GM12878 (cell line): Measurements from ENCODE around the gene ZNF692. TPM values are rescaled to one million over a fixed set of nuclear protein-coding genes. Genes with fewer than 3 reads are reported as not detected.

ENCODE experiments used
- ATAC-seq: fragments of 200-7000 bp; cut with Tn5 transposase; 3 replicates; pipeline ENCODE4 v1.9.1; 2020; ENCODE audit warnings: mild to moderate bottlenecking, moderate library complexity
- BruUV-seq: library from RNA; stranded (reverse); fragments of 400-500 nt; replicated peaks from 2 replicates; lab custom pipeline; 2021; lab: Mats Ljungman, UMichigan
- CTCF ChIA-PET: fragments of 300-600 bp; sonication (Branson Sonifier 250); formaldehyde crosslinking; extraction: SDS; loops from one replicate; lab custom pipeline; 2021; ENCODE audit warnings: inconsistent platforms; lab: Yijun Ruan, JAX
- POLR2A ChIA-PET: fragments of 350-600 bp; formaldehyde crosslinking; extraction: SDS; loops from one replicate; lab custom pipeline; 2021; ENCODE audit warnings: inconsistent platforms; lab: Charles Lee
- RAD21 ChIA-PET: fragments of 300-600 bp; sonication (Branson Sonifier 250); formaldehyde crosslinking; loops from one replicate; lab custom pipeline; 2023; ENCODE audit warnings: antibody characterized with exemption; ENCODE audit not compliant: unreplicated experiment; lab: Charles Lee
- SMC1A ChIA-PET: fragments of 300-600 bp; sonication (Branson Sonifier 250); formaldehyde crosslinking; loops from one replicate; lab custom pipeline; 2023; ENCODE audit not compliant: unreplicated experiment, uncharacterized antibody; lab: Charles Lee
- DNase-seq: peaks from one replicate; pipeline ENCODE4 v3.0.0-alpha.2; 2011; ENCODE audit warnings: low read depth, low spot score
- FAIRE-seq: peaks from 3 replicates; lab custom pipeline; 2011; peaks lifted over from hg19 to GRCh38; lab: Jason Lieb, UNC
- H2AFZ ChIP-seq: 2 replicates; pipeline ENCODE4 v1.6.0; 2011; ENCODE audit warnings: low read depth, low read length, control low read depth; ENCODE audit not compliant: control insufficient read depth
- H3K27ac ChIP-seq: 2 replicates; pipeline ENCODE4 v1.5.1; 2011; ENCODE audit warnings: control low read depth; ENCODE audit not compliant: control insufficient read depth, insufficient read depth
- H3K27me3 ChIP-seq, 2 experiments: replicated peaks in 1 of 2; 2 replicates each; pipeline versions ENCODE4 v1.6.0 to v1.6.1; 2011; ENCODE audit warnings: low read length in 1 of 2; ENCODE audit not compliant: control insufficient read depth in 2 of 2, insufficient read depth in 2 of 2
- H3K36me3 ChIP-seq, 2 experiments: 2 replicates each; pipeline ENCODE4 v1.5.1; 2011; ENCODE audit warnings: low read length in 1 of 2; ENCODE audit not compliant: control insufficient read depth in 2 of 2, insufficient read depth in 2 of 2
- H3K4me1 ChIP-seq: 2 replicates; pipeline ENCODE4 v1.6.1; 2011; ENCODE audit warnings: mild to moderate bottlenecking, low read length, moderate library complexity, mixed read lengths; ENCODE audit not compliant: control insufficient read depth, insufficient read depth
- H3K4me2 ChIP-seq: 2 replicates; pipeline ENCODE4 v1.6.0; 2011; ENCODE audit warnings: control low read depth; ENCODE audit not compliant: control insufficient read depth, insufficient read depth
- H3K4me3 ChIP-seq: fragments of 200-600 bp; sonication (generic); 2 replicates; pipeline ENCODE4 v1.5.1; 2016
- H3K79me2 ChIP-seq: 2 replicates; pipeline ENCODE4 v1.6.0; 2011; ENCODE audit warnings: low read length; ENCODE audit not compliant: control insufficient read depth, insufficient read depth
- H3K9ac ChIP-seq: 2 replicates; pipeline ENCODE4 v1.8.0; 2011; ENCODE audit warnings: low read length, control low read depth, mixed read lengths; ENCODE audit not compliant: control insufficient read depth, insufficient read depth
- H3K9me3 ChIP-seq: replicated peaks from 3 replicates; pipeline ENCODE4 v1.5.1; 2011; ENCODE audit warnings: mild to moderate bottlenecking, low read length; ENCODE audit not compliant: control insufficient read depth, insufficient read depth
- H4K20me1 ChIP-seq: 2 replicates; pipeline ENCODE4 v1.6.0; 2011; ENCODE audit not compliant: control insufficient read depth, insufficient read depth
- ATF7 ChIP-seq: fragments of 450-650 bp; IDR thresholded peaks from 2 replicates; pipeline ENCODE4 v1.6.1; 2016; ENCODE audit warnings: low read depth, mild to moderate bottlenecking
- CREM ChIP-seq: IDR thresholded peaks from 2 replicates; pipeline ENCODE4 v1.6.1; 2014; ENCODE audit warnings: antibody characterized with exemption, low read depth
- HDAC6 ChIP-seq: fragments of 200-600 bp; sonication (generic); IDR thresholded peaks from one replicate; pipeline ENCODE4 v1.8.0; 2017; ENCODE audit warnings: antibody characterized with exemption; ENCODE audit not compliant: unreplicated experiment
- IKZF1 ChIP-seq: fragments of 450-650 bp; conservative IDR thresholded peaks from 2 replicates; pipeline ENCODE4 v1.6.1; 2017; ENCODE audit warnings: antibody characterized with exemption, mild to moderate bottlenecking
- IRF4 ChIP-seq: IDR thresholded peaks from 2 replicates; pipeline ENCODE4 v1.6.1; 2011; ENCODE audit warnings: low read depth, low read length
- JUND ChIP-seq: IDR thresholded peaks from 2 replicates; pipeline ENCODE4 v1.6.1; 2012; ENCODE audit warnings: low read depth, mild to moderate bottlenecking, low read length, improper control_type of control experiment, moderate library complexity
- KAT2A ChIP-seq: conservative IDR thresholded peaks from 2 replicates; pipeline ENCODE4 v1.6.1; 2011; ENCODE audit warnings: low read depth, low read length; ENCODE audit not compliant: control insufficient read depth
- MTA2 ChIP-seq: fragments of 450-650 bp; IDR thresholded peaks from 2 replicates; pipeline ENCODE4 v1.6.1; 2016; ENCODE audit warnings: low read depth, mild to moderate bottlenecking, moderate library complexity
- MXI1 ChIP-seq: fragments of 150-350 bp; IDR thresholded peaks from 2 replicates; pipeline ENCODE4 v1.6.1; 2011; ENCODE audit warnings: low read depth, mild to moderate bottlenecking, inconsistent platforms, low read length, improper control_type of control experiment
- NR2C2 ChIP-seq: IDR thresholded peaks from 2 replicates; pipeline ENCODE4 v1.6.1; 2011; ENCODE audit warnings: borderline replicate concordance, low read depth; ENCODE audit not compliant: control insufficient read depth, insufficient read length
- PKNOX1 ChIP-seq: fragments of 450-650 bp; IDR thresholded peaks from 2 replicates; pipeline ENCODE4 v1.6.1; 2016; ENCODE audit warnings: mild to moderate bottlenecking
- POLR2AphosphoS5 ChIP-seq: IDR thresholded peaks from 2 replicates; pipeline ENCODE4 v1.6.1; 2011; ENCODE audit warnings: mild to moderate bottlenecking, low read length, inconsistent platforms
- POU2F2 ChIP-seq: IDR thresholded peaks from 3 replicates; pipeline ENCODE4 v1.6.1; 2011; ENCODE audit warnings: low read depth, mild to moderate bottlenecking, low read length, borderline replicate concordance
- SMAD5 ChIP-seq: IDR thresholded peaks from 2 replicates; pipeline ENCODE4 v1.6.1; 2016; ENCODE audit warnings: antibody characterized with exemption, low read depth
- TCF3 ChIP-seq: IDR thresholded peaks from 2 replicates; pipeline ENCODE4 v1.6.1; 2012; ENCODE audit warnings: low read depth, mild to moderate bottlenecking, low read length, borderline replicate concordance; ENCODE audit not compliant: insufficient read depth
- ZBTB40 ChIP-seq: fragments of 450-650 bp; IDR thresholded peaks from 2 replicates; pipeline ENCODE4 v1.6.1; 2016; ENCODE audit warnings: mild to moderate bottlenecking, moderate library complexity, borderline replicate concordance
- WGBS: methylation state at CpG from one replicate; pipeline ENCODE4 v1.1.6; 2016; ENCODE audit warnings: low lambda C conversion rate; ENCODE audit not compliant: insufficient replicate concordance, insufficient coverage; ENCODE audit errors: missing lambda C conversion rate; 5-methylcytosine and 5-hydroxymethylcytosine counted together
- in situ Hi-C: fragments of 300-500 bp; cut with MboI; formaldehyde crosslinking; loops from 9 replicates; pipeline ENCODE4 v1.14.3; 2018; ENCODE audit warnings: mixed read lengths
- intact Hi-C: fragments of 100-400 bp; cut with micrococcal nuclease; formaldehyde crosslinking; loops from one replicate; pipeline ENCODE4 v1.14.2; 2022; ENCODE audit not compliant: unreplicated experiment
- polyA plus RNA-seq, 11 experiments: library from polyadenylated mRNA; depleted of rRNA in 4 of 11; unstranded in 6 of 11; stranded (reverse) in 5 of 11; fragments of >200 nt; fragmentation: Nextera tagmentation in 4 of 11; fragmentation: Illumina TruSeq in 1 of 11; extraction: Ambion mirVana in 4 of 11; extraction: Trizol in 1 of 11; gene quantifications; 1 replicate in 1 of 11; 2 replicates in 10 of 11; pipeline versions ENCODE4 v1.2.1 to v1.2.3, GENCODE V29; 2011 to 2016; ENCODE audit warnings: inconsistent platforms in 2 of 11, missing spikeins in 2 of 11, low read depth in 1 of 11
- total RNA-seq, 4 experiments: library from RNA; depleted of rRNA in 3 of 4; stranded (reverse); fragments of >200 nt in 3 of 4; fragmentation: Illumina TruSeq in 1 of 4; extraction: Trizol in 1 of 4; gene quantifications; 2 replicates each; pipeline versions ENCODE4 v1.2.1 to v1.2.3, GENCODE V29; 2013 to 2021

Gene ZNF692
- total and polyA plus RNA-seq, 10 of the 15 experiments (the other 5 are each of a cell fraction or from before 2014, with no cell fraction given): 5.3 to 76.6 (median 36.9) TPM

- ChIA-PET CTCF (interaction anchor here (0.9 to 5.1 kb wide), 12 partner anchors 12 to 86 kb away, joined by 3 to 79 read pairs (median 6); partner anchors contain the start of genes SH3BP5L and ZNF692), RAD21 (interaction anchor here (0.7 to 5.3 kb wide), 12 partner anchors 12 to 149 kb away, joined by 3 to 46 read pairs (median 6); partner anchors contain the start of genes SH3BP5L and ZNF692), SMC1A (interaction anchor here (1.0 to 5.2 kb wide), 9 partner anchors 12 to 70 kb away, joined by 4 to 48 read pairs (median 6); partner anchors contain the start of genes PGBD2, SH3BP5L and ZNF692), POLR2A (interaction anchor here (0.9 to 4.5 kb wide), 14 partner anchors 9 to 432 kb away, joined by 3 to 83 read pairs (median 8); partner anchors contain the start of genes SH3BP5L and ZNF692)
- H3K27ac ChIP-seq: peak overlapping the region; percentile 96
- peaks cover 43% of the 10 kb centered on the region for H3K79me2 ChIP-seq
- in situ Hi-C loops (no loop called here), intact Hi-C loops (loop anchor here (1.0 kb wide), 4 partner anchors 12 to 68 kb away; partner anchors contain the start of genes PGBD2 and ZNF692)
- peak overlapping the region; percentile 93 for H3K9ac ChIP-seq
- WGBS: under 1% methylated on average over 68 of the region's 82 CpGs
- no peaks in the 10 kb centered on the region for H3K27me3 ChIP-seq
- DNase-seq: no peak
- peaks cover 14% of the 10 kb centered on the region for H3K4me1 ChIP-seq
- H3K9me3 ChIP-seq: no peaks in the 10 kb centered on the region
- no TSS peak for BruUV-seq
- H3K4me3 ChIP-seq: peak overlapping the region; percentile 92
- FAIRE-seq: no peak
- peak overlapping the region; percentile 95 for H2AFZ ChIP-seq
- no peaks in the 10 kb centered on the region for H4K20me1 ChIP-seq
- peak overlapping the region; percentile 87 for H3K4me2 ChIP-seq
- ATAC-seq: peak; percentile 76
- 0 out of 4 replicates have a peak, but pooled peaks cover 0 to 1% of the 10 kb centered on the region in 2 experiments for H3K36me3 ChIP-seq
- TF ChIP-seq SMAD5 (peak; percentile 70; the same call in 1 of the 2 replicates), POU2F2 (no peak; the same call in 2 of the 3 replicates), JUND (0 out of 2 replicates have a peak, but pooled peaks have one; percentile 14), MXI1 (0 out of 2 replicates have a peak, but pooled peaks have one; percentile 25), POLR2AphosphoS5 (peak; percentile 67; the same call in 1 of the 2 replicates), IRF4 (no peak), IKZF1 (peak; percentile 74; the same call in 1 of the 2 replicates), ZBTB40 (0 out of 2 replicates have a peak, but pooled peaks have one; percentile 6), KAT2A (no peak), ATF7 (peak; percentile 79), CREM (peak; percentile 97), PKNOX1 (peak; percentile 51), HDAC6 (peak; percentile 52), NR2C2 (no peak), MTA2 (peak; percentile 19), TCF3 (no peak)
Measured at GRCh38 chr1:248838357-248839167, 20.3 kb downstream of the ZNF692 start.
